Spleen (tissue), 7 donors: ENCODE results near the gene NECTIN1.

Source experiments
- CTCF ChIP-seq, 11 experiments: fragments of 200-600 bp in 7 of 11; fragments of 450-650 bp in 4 of 11; sonication (generic) in 4 of 11; IDR thresholded peaks in 8 of 11; conservative IDR thresholded peaks in 3 of 11; 1 replicate in 7 of 11; 2 replicates in 4 of 11; pipeline versions ENCODE4 v1.4.0 to v1.8.0; 2016 to 2021; ENCODE audit warnings: antibody characterized with exemption in 11 of 11, inconsistent platforms in 4 of 11, mild to moderate bottlenecking in 1 of 11
- POLR2A ChIP-seq, 3 donors: fragments of 450-650 bp; IDR thresholded peaks; one replicate each; pipeline ENCODE4 v1.5.1; 2017; ENCODE audit warnings: antibody characterized with exemption in 3 of 3, mild to moderate bottlenecking in 1 of 3
- donor health status: DM: no; HTN: no; CAD: no; lungs with moderate emphysema.
- donor health status: DM: no; HTN: no; CAD: no.
- donor health status: DM: no; HTN: no; CAD: no.

GRCh38 chr11:119652907-119653659 is 75.9 kb downstream of the NECTIN1 start:
- TF ChIP-seq CTCF (IDR thresholded peaks at IDR 0.05 in 8 of 11, conservative IDR thresholded peaks at IDR 0.05 in 3 of 11), result no peak
- no peak for TF ChIP-seq POLR2A (IDR thresholded peaks at IDR 0.05)
